Skeletal muscle satellite cell (primary cell): Measurements from ENCODE around the gene RGN.
"Not testable (repeated sequence)": the region's sequence is repeated elsewhere in the genome, so short reads cannot be mapped to it uniquely, and the experiment has no call there.

Experiments
- H3K27me3 ChIP-seq: 2 replicates; pipeline ENCODE4 v1.7.0; 2013; ENCODE audit warnings: low read length; ENCODE audit not compliant: control insufficient read depth, insufficient read depth
- H3K36me3 ChIP-seq: 2 replicates; pipeline ENCODE4 v1.7.0; 2013; ENCODE audit warnings: mild to moderate bottlenecking, control low read depth, low read length; ENCODE audit not compliant: insufficient read depth
- H3K4me1 ChIP-seq: 2 replicates; pipeline ENCODE4 v1.7.0; 2013; ENCODE audit warnings: low read length; ENCODE audit not compliant: control insufficient read depth, insufficient read depth
- H3K4me2 ChIP-seq: 2 replicates; pipeline ENCODE4 v1.7.0; 2013; ENCODE audit warnings: mild to moderate bottlenecking, low read length
- H3K4me3 ChIP-seq: 2 replicates; pipeline ENCODE4 v1.7.0; 2013; ENCODE audit warnings: low read length
- H3K9ac ChIP-seq: 2 replicates; pipeline ENCODE4 v1.7.0; 2013; ENCODE audit warnings: mild to moderate bottlenecking, low read depth, low read length, moderate library complexity
- H3K9me3 ChIP-seq: replicated peaks from 2 replicates; pipeline ENCODE4 v1.7.0; 2013; ENCODE audit warnings: mild to moderate bottlenecking, control low read depth, low read length

The RGN gene

DNA sequence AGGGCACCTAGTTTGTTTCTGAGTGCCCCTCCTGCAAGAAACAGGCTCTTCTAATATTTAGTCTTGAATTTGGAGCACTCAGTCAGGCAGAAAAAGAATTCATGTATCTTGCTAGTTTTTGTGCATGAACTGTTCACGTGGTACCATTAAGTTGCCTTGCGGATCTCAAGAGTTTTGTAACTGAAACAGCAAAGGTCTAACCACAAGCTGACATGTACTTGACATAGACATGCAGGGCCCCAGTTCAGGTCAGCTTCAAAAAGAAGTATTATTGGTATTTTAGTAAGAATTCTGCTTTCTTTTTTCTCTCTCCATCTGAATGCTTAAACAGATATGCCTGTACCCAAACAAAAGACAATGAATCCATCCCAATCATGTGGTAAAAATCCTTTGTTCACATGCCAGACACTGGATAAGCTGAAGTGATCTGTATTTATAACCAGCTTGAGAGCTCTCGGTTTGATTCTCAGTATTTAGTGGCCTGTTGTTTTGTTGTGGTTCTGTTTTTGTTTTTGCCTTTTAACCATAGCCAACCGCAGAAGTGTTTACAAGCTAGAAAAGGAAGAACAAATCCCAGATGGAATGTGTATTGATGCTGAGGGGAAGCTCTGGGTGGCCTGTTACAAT is 13.0 kb downstream of the RGN start:
- Histone ChIP-seq H3K27me3 (peaks cover 5% of the 10 kb centered on the region), H3K9ac (no peak overlapping the region), H3K4me2 (no peak overlapping the region), H3K4me1 (no peaks in the 10 kb centered on the region), H3K4me3 (no peak overlapping the region), H3K36me3 (no peaks in the 10 kb centered on the region), H3K9me3 (no peaks in the 10 kb centered on the region)

DNA sequence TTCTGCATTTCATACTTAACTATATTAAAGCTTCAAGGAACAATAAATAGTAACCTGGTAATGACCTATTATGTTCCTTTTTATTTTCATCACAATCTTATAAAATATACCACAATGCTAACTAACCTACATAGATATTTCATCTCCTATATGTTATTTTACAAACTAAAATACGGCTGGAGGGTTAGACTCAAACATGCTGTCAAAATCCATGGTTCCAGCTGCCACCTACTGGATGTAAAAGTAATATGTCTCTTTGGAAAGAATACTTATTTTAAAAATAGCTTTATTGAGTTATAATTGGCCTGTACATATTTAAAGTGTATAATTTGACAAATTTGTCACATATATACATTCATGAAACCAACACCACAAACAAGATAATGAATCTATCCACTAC is 15.0 kb downstream of the RGN start:
- H3K9me3 ChIP-seq = no peaks in the 10 kb centered on the region
- no peaks in the 10 kb centered on the region for H3K36me3 ChIP-seq
- no peak overlapping the region for H3K4me3 ChIP-seq

DNA sequence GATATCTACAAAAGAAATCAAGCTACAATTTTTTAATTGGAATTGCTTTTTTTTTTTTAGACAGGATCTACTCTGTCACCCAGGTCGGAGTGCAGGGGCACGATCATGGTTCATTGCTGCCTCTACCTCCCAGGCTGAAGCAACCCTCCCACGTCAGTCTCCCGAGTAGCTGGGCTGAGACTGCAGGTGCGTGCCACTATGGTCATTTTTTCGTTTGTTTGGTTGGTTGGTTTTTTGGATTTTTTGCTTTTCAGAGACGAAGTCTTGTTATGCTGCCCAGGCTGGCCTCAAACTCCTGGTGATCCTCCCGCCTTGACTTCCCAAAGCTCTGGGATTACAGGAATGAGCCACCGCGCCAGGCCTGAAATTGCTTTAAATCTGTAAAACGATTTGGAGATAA is 15.6 kb downstream of the RGN start:
- Histone ChIP-seq H3K9me3 (no peaks in the 10 kb centered on the region), H3K36me3 (no peaks in the 10 kb centered on the region), H3K4me3 (no peak overlapping the region)

More for the DNA sequence above, 15.0 kb downstream of the RGN start:
- peaks cover 11% of the 10 kb centered on the region for H3K27me3 ChIP-seq
- H3K9ac ChIP-seq = no peak overlapping the region
- H3K4me1 ChIP-seq = no peaks in the 10 kb centered on the region
- no peak overlapping the region for H3K4me2 ChIP-seq

DNA sequence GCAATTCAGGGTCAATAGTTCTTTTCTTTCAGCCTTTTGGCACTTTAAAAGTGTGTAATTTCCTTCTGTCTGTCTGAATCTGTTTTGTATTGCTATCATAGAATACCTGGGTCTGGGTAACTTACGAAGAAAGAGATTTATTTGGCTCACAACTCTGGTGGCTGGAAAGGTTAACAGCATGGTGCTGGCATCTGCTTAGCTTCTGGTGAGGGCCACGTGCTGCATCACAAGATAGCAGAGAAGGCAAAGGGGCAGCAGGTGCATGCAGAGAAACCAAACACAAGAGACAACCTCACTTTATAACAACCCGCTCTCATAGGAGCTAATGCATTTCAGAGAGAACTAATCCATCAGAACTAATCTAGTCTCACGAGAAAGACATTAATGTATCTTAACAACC is 18.8 kb downstream of the RGN start:
- H3K9me3 ChIP-seq = no peaks in the 10 kb centered on the region
- H3K27me3 ChIP-seq = peaks cover 11% of the 10 kb centered on the region
- no peaks in the 10 kb centered on the region for H3K36me3 ChIP-seq
- no peak overlapping the region for H3K4me3 ChIP-seq
- no peaks in the 10 kb centered on the region for H3K4me1 ChIP-seq
- H3K9ac ChIP-seq = no peak overlapping the region
- no peak overlapping the region for H3K4me2 ChIP-seq

More for the DNA sequence above, 15.6 kb downstream of the RGN start:
- Histone ChIP-seq H3K4me2 (no peak overlapping the region), H3K9ac (no peak overlapping the region), H3K4me1 (no peaks in the 10 kb centered on the region), H3K27me3 (peaks cover 11% of the 10 kb centered on the region)

DNA sequence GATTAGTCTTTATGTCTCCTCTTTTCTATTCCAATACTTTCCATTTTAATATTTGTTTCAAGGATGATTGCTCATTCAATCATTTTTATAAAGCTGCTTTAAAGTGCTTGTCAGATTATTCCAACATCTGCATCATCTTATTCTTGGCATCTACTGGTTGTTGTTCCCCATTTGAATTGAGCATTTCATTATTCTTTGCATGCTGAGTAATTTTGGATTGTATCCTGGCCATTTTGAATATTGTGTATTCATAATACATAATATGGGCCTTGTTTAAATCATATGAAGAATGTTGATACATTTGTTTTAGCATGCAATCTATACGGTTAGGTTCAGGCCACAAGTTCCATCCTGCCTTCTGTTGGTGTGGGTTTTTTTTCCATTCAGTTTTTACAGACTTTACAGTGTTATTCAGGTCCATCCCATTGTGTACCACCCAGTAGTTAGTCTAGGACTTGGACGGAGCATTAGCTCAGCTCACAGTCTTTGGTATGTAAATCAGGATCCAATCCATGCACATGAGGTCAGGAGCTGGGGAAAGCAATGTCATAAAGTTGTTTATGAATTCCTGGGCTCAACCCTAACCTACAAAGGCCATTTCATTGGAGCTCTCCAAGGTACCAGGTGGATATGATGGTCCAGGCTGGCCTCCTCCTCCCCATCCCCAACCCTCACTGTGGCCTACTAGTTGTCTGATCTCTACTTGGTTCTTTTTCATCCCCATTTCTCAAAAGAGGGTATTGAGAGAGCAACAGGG is 20.3 kb downstream of the RGN start:
- no peak overlapping the region for H3K4me2 ChIP-seq
- peaks cover 6% of the 10 kb centered on the region for H3K27me3 ChIP-seq
- no peak overlapping the region for H3K9ac ChIP-seq
- H3K36me3 ChIP-seq = no peaks in the 10 kb centered on the region
- H3K4me1 ChIP-seq = no peaks in the 10 kb centered on the region
- H3K9me3 ChIP-seq = no peaks in the 10 kb centered on the region
- no peak overlapping the region for H3K4me3 ChIP-seq

DNA sequence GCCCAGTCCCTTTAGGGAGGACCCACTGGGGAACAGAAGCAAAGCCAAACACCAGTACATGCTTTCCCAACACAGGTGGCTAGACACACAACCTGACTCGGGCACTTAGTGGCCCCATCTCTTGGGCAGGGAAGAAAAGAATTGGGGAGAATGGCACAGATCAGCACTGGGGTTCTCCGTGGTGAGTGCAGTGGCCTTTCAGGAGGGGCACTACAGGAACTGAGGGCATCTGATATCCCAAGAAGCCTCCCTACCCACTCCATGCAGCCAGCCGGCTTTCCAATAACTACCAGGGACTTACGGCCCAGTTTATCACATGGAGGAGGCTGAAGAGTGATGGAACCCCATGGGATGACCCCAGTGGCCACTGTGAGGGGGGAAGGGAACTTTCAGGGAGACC is 23.0 kb downstream of the RGN start:
- Histone ChIP-seq H3K36me3 (no peaks in the 10 kb centered on the region), H3K9ac (no peak overlapping the region), H3K4me2 (no peak overlapping the region), H3K9me3 (no peaks in the 10 kb centered on the region), H3K27me3 (peaks cover 6% of the 10 kb centered on the region), H3K4me1 (no peaks in the 10 kb centered on the region), H3K4me3 (no peak overlapping the region)

DNA sequence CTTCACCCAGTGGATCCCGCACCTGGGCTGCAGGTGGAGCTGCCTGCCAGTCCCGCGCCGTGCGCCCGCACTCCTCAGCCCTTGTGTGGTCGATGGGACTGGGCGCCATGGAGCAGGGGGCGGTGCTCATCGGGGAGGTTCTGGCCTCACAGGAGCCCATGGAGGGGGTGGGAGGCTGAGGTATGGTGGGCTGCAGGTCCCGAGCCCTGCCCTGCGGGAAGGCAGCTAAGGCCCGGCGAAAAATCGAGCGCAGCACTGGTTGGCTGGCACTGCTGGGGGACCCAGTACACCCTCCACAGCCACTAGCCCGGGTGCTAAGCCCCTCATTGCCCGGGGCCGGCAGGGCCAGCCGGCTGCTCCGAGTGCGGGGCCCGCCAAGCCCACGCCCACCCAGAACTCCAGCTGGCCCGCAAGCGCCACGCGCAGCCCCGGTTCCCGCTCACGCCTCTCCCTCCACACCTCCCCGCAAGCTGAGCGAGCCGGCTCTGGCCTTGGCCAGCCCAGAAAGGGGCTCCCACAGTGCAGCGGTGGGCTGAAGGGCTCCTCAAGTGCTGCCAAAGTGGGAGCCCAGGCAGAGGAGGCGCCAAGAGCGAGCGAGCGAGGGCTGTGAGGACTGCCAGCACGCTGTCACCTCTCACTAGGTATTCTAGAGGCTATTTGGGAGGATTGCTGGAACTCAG is 32.8 kb downstream of the RGN start:
- H3K36me3 ChIP-seq, H3K4me1 ChIP-seq, H3K9me3 ChIP-seq, H3K9ac ChIP-seq, H3K27me3 ChIP-seq, H3K4me3 ChIP-seq, H3K4me2 ChIP-seq: not testable (repeated sequence)

DNA sequence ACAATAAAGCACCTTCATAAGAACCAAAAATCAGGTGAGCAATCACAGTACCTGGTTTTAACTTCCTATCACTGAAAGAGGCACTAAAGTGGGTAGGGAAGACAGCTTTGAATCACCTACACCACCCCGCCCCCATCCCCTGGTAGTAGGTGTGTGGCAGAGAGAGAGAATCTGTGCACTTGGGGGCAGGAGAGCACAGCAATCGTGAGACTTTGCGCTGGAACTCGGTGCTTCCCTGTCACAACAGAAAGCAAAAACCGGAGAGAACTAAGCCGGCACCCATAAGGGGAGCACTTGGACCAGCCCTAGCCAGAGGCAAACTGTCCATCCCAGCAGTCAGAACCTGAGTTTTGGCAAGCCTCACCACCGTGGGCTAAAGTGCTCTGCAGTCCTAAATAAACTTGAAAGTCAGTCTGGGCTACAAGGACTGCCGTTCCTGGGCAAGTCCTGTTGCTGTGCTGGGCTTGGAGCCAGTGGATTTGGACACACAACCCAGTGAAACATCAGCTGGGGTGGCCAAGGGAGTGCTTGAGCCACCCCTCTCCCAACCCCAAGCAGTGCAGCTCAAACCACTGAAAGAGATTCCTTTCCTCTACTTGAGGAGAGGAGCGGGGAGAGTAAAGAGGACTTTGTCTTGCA is 34.2 kb downstream of the RGN start:
- no peak overlapping the region for H3K4me2 ChIP-seq
- no peak overlapping the region for H3K4me3 ChIP-seq
- no peak overlapping the region for H3K9ac ChIP-seq
- H3K27me3 ChIP-seq = peaks cover 8% of the 10 kb centered on the region
- H3K4me1 ChIP-seq = no peaks in the 10 kb centered on the region
- H3K36me3 ChIP-seq = no peaks in the 10 kb centered on the region
- no peaks in the 10 kb centered on the region for H3K9me3 ChIP-seq

DNA sequence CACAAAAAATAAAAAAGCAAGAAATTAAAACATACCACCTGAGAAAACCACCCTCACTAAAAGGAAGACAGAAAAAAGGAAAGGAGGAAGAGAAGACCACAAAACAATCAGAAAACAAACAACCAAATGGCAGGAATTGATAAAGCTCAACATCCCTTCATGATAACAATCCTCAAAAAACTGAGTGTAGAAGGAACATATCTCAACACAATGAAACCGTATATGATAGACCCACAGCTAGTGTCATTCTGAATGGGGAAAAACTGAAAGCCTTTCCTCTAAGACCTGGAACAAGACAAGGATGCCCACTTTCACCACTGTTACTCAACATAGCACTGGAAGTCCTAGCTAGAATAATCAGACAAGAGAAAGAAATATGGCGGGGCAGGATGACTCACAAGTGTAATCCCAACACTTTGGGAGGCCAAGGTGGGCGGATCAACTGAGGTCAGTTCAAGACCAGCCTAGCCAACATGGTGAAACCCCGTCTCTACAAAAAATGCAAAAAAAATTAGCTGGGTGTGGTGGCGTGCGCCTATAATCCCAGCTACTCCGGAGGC is 38.4 kb downstream of the RGN start:
- H3K4me1 ChIP-seq, H3K9ac ChIP-seq, H3K36me3 ChIP-seq, H3K9me3 ChIP-seq, H3K4me2 ChIP-seq, H3K4me3 ChIP-seq: not testable (repeated sequence)
- H3K27me3 ChIP-seq = peaks cover 15% of the 10 kb centered on the region

DNA sequence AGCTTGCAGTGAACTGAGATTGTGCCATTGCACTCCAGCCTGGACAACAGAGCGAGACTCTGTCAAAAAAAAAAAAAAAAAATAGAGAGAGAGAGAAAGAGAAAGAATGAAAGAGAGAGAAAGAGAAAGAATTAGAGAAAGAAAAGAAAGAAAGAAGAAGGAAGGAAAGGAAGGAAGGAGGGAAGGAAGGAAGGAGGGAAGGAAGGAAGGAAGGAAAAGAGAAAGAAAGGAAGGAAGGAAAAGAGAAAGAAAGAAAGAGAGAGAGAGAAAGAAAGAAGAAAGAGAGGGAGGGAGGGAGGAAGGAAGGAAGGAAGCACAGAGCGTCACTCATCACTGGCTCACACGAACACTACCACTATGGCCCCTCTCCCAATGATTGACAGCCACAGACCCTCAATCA is 46.2 kb downstream of the RGN start:
- H3K4me3 ChIP-seq, H3K36me3 ChIP-seq, H3K27me3 ChIP-seq, H3K4me1 ChIP-seq, H3K9ac ChIP-seq, H3K9me3 ChIP-seq, H3K4me2 ChIP-seq: not testable (repeated sequence)

DNA sequence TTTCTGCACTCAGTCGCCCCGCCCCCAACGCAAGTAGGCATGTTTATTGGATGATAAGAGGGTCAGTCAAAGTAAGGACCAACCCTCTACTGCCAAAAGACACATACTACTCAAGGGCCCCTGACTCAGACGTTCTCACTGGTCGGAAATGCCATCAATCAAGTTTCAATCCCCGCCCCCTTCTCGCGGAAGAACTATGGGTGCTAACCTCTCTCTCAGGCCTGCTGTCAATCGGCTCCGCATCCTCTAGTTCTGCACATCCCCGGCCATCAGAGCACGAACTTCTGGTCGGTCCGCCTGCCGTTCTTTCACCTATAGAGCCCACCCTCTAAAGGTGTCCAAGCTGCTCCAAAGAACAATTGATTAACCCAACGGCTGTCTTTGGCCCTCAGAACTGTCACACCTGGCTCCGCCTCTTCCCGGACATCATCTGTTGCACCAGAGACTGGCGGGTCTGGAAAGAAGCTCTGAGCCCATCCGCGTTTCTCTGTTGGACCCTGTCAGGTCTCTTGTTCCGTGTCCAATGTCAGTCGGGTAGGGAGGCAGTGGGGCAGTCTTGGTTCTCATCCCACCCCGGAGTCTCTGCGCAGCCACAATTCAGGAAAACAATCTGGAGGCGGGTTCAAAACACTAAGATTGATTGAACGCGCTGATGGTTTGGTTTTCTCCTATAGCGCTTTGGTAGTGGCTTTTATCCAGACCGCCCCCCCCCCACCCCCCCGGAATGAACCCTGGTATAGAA is 51.1 kb downstream of the RGN start:
- peaks cover 2% of the 10 kb centered on the region for H3K27me3 ChIP-seq
- H3K4me2 ChIP-seq = peak overlapping the region; percentile 83
- no peaks in the 10 kb centered on the region for H3K4me1 ChIP-seq
- H3K36me3 ChIP-seq = no peaks in the 10 kb centered on the region
- peak overlapping the region; percentile 87 for H3K4me3 ChIP-seq
- peak overlapping the region; percentile 87 for H3K9ac ChIP-seq
- no peaks in the 10 kb centered on the region for H3K9me3 ChIP-seq
